HG02943 (cell line): ENCODE results near the gene PTPN22.

Source experiments
- ATAC-seq: cut with Tn5 transposase; IDR thresholded peaks from one replicate; pipeline ENCODE4 v1.9.1; 2021; ENCODE audit warnings: mild to moderate bottlenecking, low read depth, moderate library complexity; ENCODE audit not compliant: unreplicated experiment

The PTPN22 gene

GRCh38 chr1:113768916-113769600 is 102.5 kb downstream of the PTPN22 start:
- ATAC-seq, result no peak

GRCh38 chr1:113765306-113766230 is 105.9 kb downstream of the PTPN22 start:
- ATAC-seq, result no peak
